ENCODE data around the gene KRT2. TPM values are rescaled to one million over a fixed set of nuclear protein-coding genes. Genes with fewer than 3 reads are reported as not detected.

KRT2 gene
- total and polyA plus RNA-seq, 10 of the 15 experiments (the other 5 are each of a cell fraction or from before 2014, with no cell fraction given), result 0.08 to 0.12 TPM; not detected in 8

- DNase-seq (ENCODE audit: low read depth, low spot score) (no peak), FAIRE-seq (no peak), ATAC-seq (no peak)
- ChIA-PET SMC1A (ENCODE audit: uncharacterized antibody, unreplicated experiment) (no interaction called here), CTCF (no interaction called here), RAD21 (ENCODE audit: unreplicated experiment) (no interaction called here), POLR2A (no interaction called here)
- H3K9ac ChIP-seq (ENCODE audit: control insufficient read depth, insufficient read depth, low read length), result no peak overlapping the region
- no peak overlapping the region for H3K4me2 ChIP-seq (ENCODE audit: control insufficient read depth, insufficient read depth)
- in situ Hi-C loops (cut with MboI), result no loop called here
- H3K4me1 ChIP-seq (ENCODE audit: control insufficient read depth, insufficient read depth, low read length), result no peaks in the 10 kb centered on the region
- intact Hi-C loops (cut with micrococcal nuclease; ENCODE audit: unreplicated experiment), result no loop called here
- H3K36me3 ChIP-seq (ENCODE audit: control insufficient read depth in 2 of 2, insufficient read depth in 2 of 2, low read length in 1 of 2), result no peaks in the 10 kb centered on the region
- H2AFZ ChIP-seq (ENCODE audit: control insufficient read depth, low read depth, low read length), result no peak overlapping the region
- H4K20me1 ChIP-seq (ENCODE audit: control insufficient read depth, insufficient read depth), result no peaks in the 10 kb centered on the region
- no peak overlapping the region for H3K4me3 ChIP-seq
- WGBS (ENCODE audit: insufficient coverage, insufficient replicate concordance, low lambda C conversion rate, missing lambda C conversion rate), result 29% methylated on average over 4 of the region's 4 CpGs
- no peak for TF ChIP-seq IRF5 (IDR thresholded peaks at IDR 0.05; ENCODE audit: borderline replicate concordance)
- TF ChIP-seq NRF1 (conservative IDR thresholded peaks at IDR 0.05; ENCODE audit: low read depth, low read length), result no peak
- TF ChIP-seq MEF2A (IDR thresholded peaks at IDR 0.05; ENCODE audit: insufficient read depth, low read depth, low read length), result no peak
- no peak for TF ChIP-seq NR2F1 (conservative IDR thresholded peaks at IDR 0.05)
- no peak for TF ChIP-seq STAT3 (IDR thresholded peaks at IDR 0.05; ENCODE audit: low read depth, low read length)
- no peak for TF ChIP-seq BMI1 (IDR thresholded peaks at IDR 0.05; ENCODE audit: borderline replicate concordance)
- TF ChIP-seq PAX8 (IDR thresholded peaks at IDR 0.05), result no peak
- no peak for TF ChIP-seq BCL11A (IDR thresholded peaks at IDR 0.05; ENCODE audit: low read depth, low read length)
- TF ChIP-seq HSF1 (IDR thresholded peaks at IDR 0.05; ENCODE audit: low read depth, low read length), result no peak
- no peak for TF ChIP-seq ZNF274 (IDR thresholded peaks at IDR 0.05; ENCODE audit: insufficient read depth, insufficient read length)
- no peak for TF ChIP-seq ATF7 (IDR thresholded peaks at IDR 0.05; ENCODE audit: low read depth)
- TF ChIP-seq POLR2AphosphoS5 (IDR thresholded peaks at IDR 0.05; ENCODE audit: low read length), result no peak
- no peak for TF ChIP-seq TBL1XR1 (IDR thresholded peaks at IDR 0.05; ENCODE audit: low read depth, low read length)
- no peaks in the 10 kb centered on the region for H3K9me3 ChIP-seq (replicated peaks; ENCODE audit: control insufficient read depth, insufficient read depth, low read length)
- H3K27ac ChIP-seq (ENCODE audit: control insufficient read depth, insufficient read depth), result no peak overlapping the region
- no TSS peak for BruUV-seq (replicated peaks)
- peaks cover 1 to 4% of the 10 kb centered on the region in 2 experiments; a peak in 2 of 4 replicates for H3K27me3 ChIP-seq (replicated peaks in 1 of 2; ENCODE audit: control insufficient read depth in 2 of 2, insufficient read depth in 2 of 2, low read length in 1 of 2)
- H3K79me2 ChIP-seq (ENCODE audit: control insufficient read depth, insufficient read depth, low read length), result no peaks in the 10 kb centered on the region
Measured at GRCh38 chr12:52659951-52660350, 7.9 kb upstream of the KRT2 start.

All from GM12878 (cell line).